Muscle of leg (tissue), 11 donors: Measurements from ENCODE around the gene ZKSCAN4. TPM values are rescaled to one million over a fixed set of nuclear protein-coding genes. Genes with fewer than 3 reads are reported as not detected.

Source experiments
- DNase-seq: peaks from one replicate; pipeline ENCODE4 v3.0.0; 2013
- H3K27ac ChIP-seq: one replicate; pipeline ENCODE4 v1.5.1; 2013; ENCODE audit warnings: mild to moderate bottlenecking, low read length, control low read depth
- H3K27me3 ChIP-seq: one replicate; pipeline ENCODE4 v1.6.1; 2013; ENCODE audit warnings: low read length; ENCODE audit not compliant: control insufficient read depth, insufficient read depth
- H3K36me3 ChIP-seq: one replicate; pipeline ENCODE4 v1.6.1; 2013; ENCODE audit warnings: low read length; ENCODE audit not compliant: control insufficient read depth, insufficient read depth
- H3K4me1 ChIP-seq: one replicate; pipeline ENCODE4 v1.6.1; 2013; ENCODE audit warnings: low read length; ENCODE audit not compliant: control insufficient read depth, insufficient read depth
- H3K4me3 ChIP-seq: one replicate; pipeline ENCODE4 v1.5.1; 2013; ENCODE audit warnings: low read length, control low read depth
- H3K9me3 ChIP-seq: replicated peaks from 2 replicates; pipeline ENCODE4 v1.6.1; 2013; ENCODE audit warnings: low read depth, low read length; ENCODE audit not compliant: control insufficient read depth
- WGBS: methylation state at CpG from one replicate; pipeline ENCODE4 v1.1.5; 2013; ENCODE audit warnings: missing lambda C conversion rate; ENCODE audit not compliant: insufficient coverage; 5-methylcytosine and 5-hydroxymethylcytosine counted together
- polyA plus RNA-seq, 8 donors: library from polyadenylated mRNA; unstranded; fragments of 120-200 nt; gene quantifications; one replicate each; pipeline versions ENCODE4 v1.2.1 to v1.2.3, GENCODE V29; 2013; ENCODE audit warnings: inconsistent platforms in 1 of 8, low replicate concordance in 1 of 8; ENCODE audit not compliant: insufficient read length in 8 of 8, insufficient read depth in 1 of 8
- total RNA-seq: library from RNA; stranded (reverse); fragments of 120-200 nt; gene quantifications from one replicate; pipeline ENCODE4 v1.2.4, GENCODE V29; 2013

ZKSCAN4 gene
- total and polyA plus RNA-seq, 9 donors, result 4.8 to 7.0 (median 5.6) TPM

- no peak overlapping the region for H3K4me3 ChIP-seq
- peak; percentile 21 for DNase-seq
- H3K27me3 ChIP-seq, result no peaks in the 10 kb centered on the region
- H3K9me3 ChIP-seq, result no peaks in the 10 kb centered on the region
- H3K4me1 ChIP-seq, result no peaks in the 10 kb centered on the region
- H3K36me3 ChIP-seq, result peaks cover 27% of the 10 kb centered on the region
- H3K27ac ChIP-seq, result no peak overlapping the region
These were observed 17.4 kb upstream of the ZKSCAN4 start for GRCh38 chr6:28269492-28269891.

- Histone ChIP-seq H3K27ac (peak overlapping the region; percentile 96), H3K36me3 (peaks cover 11% of the 10 kb centered on the region), H3K4me1 (no peaks in the 10 kb centered on the region), H3K27me3 (no peaks in the 10 kb centered on the region), H3K9me3 (no peaks in the 10 kb centered on the region), H3K4me3 (peak overlapping the region; percentile 90)
- 0% methylated on average over 1 of the region's 1 CpG for WGBS
- no peak for DNase-seq
These were observed 15.6 kb upstream of the ZKSCAN4 start for GRCh38 chr6:28267695-28268059.

- Histone ChIP-seq H3K27ac (peak within 1 kb of the TSS; percentile 96), H3K4me1 (no peaks in the 10 kb centered on the region), H3K9me3 (no peaks in the 10 kb centered on the region), H3K4me3 (peak within 1 kb of the TSS; percentile 90), H3K27me3 (peaks cover 4% of the 10 kb centered on the region), H3K36me3 (peaks cover 5% of the 10 kb centered on the region)
- WGBS, result under 1% methylated on average over 25 of the region's 32 CpGs
- DNase-seq, result peak; percentile 97
These were observed 15.1 kb upstream of the ZKSCAN4 start, which contains the start of gene ZSCAN26 for GRCh38 chr6:28266962-28267694. Gene ZSCAN26 (plus strand): TSS chr6:28267143. CDS start chr6:28271920, 4,777 bp downstream.

GRCh38 chr6:28266563-28266961, 14.5 kb upstream of the ZKSCAN4 start:
- H3K4me1 ChIP-seq, result no peaks in the 10 kb centered on the region
- WGBS, result no CpG with 5 or more reads among the region's 5 CpGs
- H3K4me3 ChIP-seq, result peak overlapping the region; percentile 90
- H3K36me3 ChIP-seq, result no peaks in the 10 kb centered on the region
- peak overlapping the region; percentile 96 for H3K27ac ChIP-seq
- no peak for DNase-seq
- H3K27me3 ChIP-seq, result peaks cover 9% of the 10 kb centered on the region
- H3K9me3 ChIP-seq, result no peaks in the 10 kb centered on the region

- no peaks in the 10 kb centered on the region for H3K36me3 ChIP-seq
- peaks cover 7% of the 10 kb centered on the region for H3K9me3 ChIP-seq
- no peak overlapping the region for H3K4me3 ChIP-seq
- H3K4me1 ChIP-seq, result no peaks in the 10 kb centered on the region
- peaks cover 9% of the 10 kb centered on the region for H3K27me3 ChIP-seq
- no peak for DNase-seq
- WGBS, result no CpG with 5 or more reads among the region's 4 CpGs
- no peak overlapping the region for H3K27ac ChIP-seq
These were observed 12.8 kb upstream of the ZKSCAN4 start for GRCh38 chr6:28264834-28265401.

GRCh38 chr6:28263922-28264321, 11.9 kb upstream of the ZKSCAN4 start:
- H3K4me3 ChIP-seq, result no peak overlapping the region
- H3K36me3 ChIP-seq, result no peaks in the 10 kb centered on the region
- H3K27ac ChIP-seq, result no peak overlapping the region
- peaks cover 16% of the 10 kb centered on the region for H3K27me3 ChIP-seq
- peaks cover 6% of the 10 kb centered on the region for H3K4me1 ChIP-seq
- WGBS, result no CpG with 5 or more reads among the region's 2 CpGs
- DNase-seq, result no peak
- H3K9me3 ChIP-seq, result peaks cover 13% of the 10 kb centered on the region

GRCh38 chr6:28258877-28259777, 7.1 kb upstream of the ZKSCAN4 start, which contains the start of gene NKAPL:
Gene NKAPL (plus strand): TSS chr6:28259297. CDS start chr6:28259372, 75 bp downstream.
- peak; percentile 83 for DNase-seq
- Histone ChIP-seq H3K27ac (no peak within 1 kb of the TSS), H3K36me3 (no peaks in the 10 kb centered on the region), H3K9me3 (peaks cover 14% of the 10 kb centered on the region), H3K4me1 (peaks cover 7% of the 10 kb centered on the region), H3K4me3 (peak within 1 kb of the TSS; percentile 44), H3K27me3 (peaks cover 19% of the 10 kb centered on the region)
- WGBS, result 19% methylated on average over 55 of the region's 58 CpGs

- peaks cover 14% of the 10 kb centered on the region for H3K9me3 ChIP-seq
- H3K4me1 ChIP-seq, result peaks cover 12% of the 10 kb centered on the region
- peaks cover 17% of the 10 kb centered on the region for H3K27me3 ChIP-seq
- no peak for DNase-seq
- no peaks in the 10 kb centered on the region for H3K36me3 ChIP-seq
- no CpG with 5 or more reads among the region's 1 CpG for WGBS
- H3K27ac ChIP-seq, result no peak overlapping the region
- H3K4me3 ChIP-seq, result no peak overlapping the region
These were observed 5.0 kb upstream of the ZKSCAN4 start for GRCh38 chr6:28257042-28257441.

GRCh38 chr6:28254121-28254519, 2.1 kb upstream of the ZKSCAN4 start:
- Histone ChIP-seq H3K27ac (no peak overlapping the region), H3K4me1 (peaks cover 13% of the 10 kb centered on the region), H3K4me3 (no peak overlapping the region), H3K9me3 (peaks cover 2% of the 10 kb centered on the region), H3K27me3 (peaks cover 7% of the 10 kb centered on the region), H3K36me3 (peaks cover 2% of the 10 kb centered on the region)
- WGBS, result 100% methylated on average over 1 of the region's 1 CpG
- no peak for DNase-seq

- Histone ChIP-seq H3K9me3 (no peaks in the 10 kb centered on the region), H3K4me3 (peak overlapping the region; percentile 86), H3K27ac (peak overlapping the region; percentile 6), H3K4me1 (peaks cover 11% of the 10 kb centered on the region), H3K27me3 (peaks cover 3% of the 10 kb centered on the region), H3K36me3 (peaks cover 16% of the 10 kb centered on the region)
- WGBS, result 0% methylated on average over 24 of the region's 25 CpGs
- no peak for DNase-seq
These were observed 434 bp downstream of the ZKSCAN4 start for GRCh38 chr6:28251661-28252008.
